GM10266 (cell line): ENCODE measurements around the gene FAR2.

ENCODE experiments used
- DNase-seq: peaks from one replicate; pipeline ENCODE4 v3.0.0; 2012; ENCODE audit errors: extremely low spot score
- CTCF ChIP-seq: IDR thresholded peaks from 2 replicates; pipeline ENCODE4 v1.5.1; 2012; ENCODE audit warnings: mild to moderate bottlenecking, low read depth; ENCODE audit not compliant: control insufficient read depth, insufficient read depth; ENCODE audit errors: missing control alignments

FAR2 gene

GRCh38 chr12:29333178-29333577 is 184.1 kb downstream of the FAR2 start:
- no peak for DNase-seq

GRCh38 chr12:29334937-29335336 is 185.9 kb downstream of the FAR2 start:
- no peak for TF ChIP-seq CTCF
- no peak for DNase-seq

More at GRCh38 chr12:29333178-29333577, 184.1 kb downstream of the FAR2 start:
- TF ChIP-seq CTCF, result no peak

DNA sequence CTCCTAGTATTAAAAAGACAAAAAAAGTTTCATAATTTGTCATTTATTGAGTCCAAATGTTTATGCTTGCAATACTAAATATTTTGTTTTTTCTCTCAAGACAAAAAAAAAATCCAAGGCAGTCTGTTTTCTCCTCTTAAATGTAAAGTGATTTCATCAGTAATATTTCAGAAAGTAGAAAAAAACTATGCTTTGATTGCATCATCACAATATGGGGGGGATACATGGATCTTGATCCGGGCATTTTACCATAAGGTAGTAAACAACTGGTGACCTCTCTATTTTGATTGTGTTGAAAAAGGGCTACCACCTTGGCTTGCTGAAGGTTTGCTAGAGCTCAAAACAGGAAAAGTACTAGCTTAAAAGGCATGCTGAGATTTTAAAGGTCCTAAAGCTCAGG is 188.2 kb downstream of the FAR2 start:
- no peak for DNase-seq
- TF ChIP-seq CTCF, result no peak

DNA sequence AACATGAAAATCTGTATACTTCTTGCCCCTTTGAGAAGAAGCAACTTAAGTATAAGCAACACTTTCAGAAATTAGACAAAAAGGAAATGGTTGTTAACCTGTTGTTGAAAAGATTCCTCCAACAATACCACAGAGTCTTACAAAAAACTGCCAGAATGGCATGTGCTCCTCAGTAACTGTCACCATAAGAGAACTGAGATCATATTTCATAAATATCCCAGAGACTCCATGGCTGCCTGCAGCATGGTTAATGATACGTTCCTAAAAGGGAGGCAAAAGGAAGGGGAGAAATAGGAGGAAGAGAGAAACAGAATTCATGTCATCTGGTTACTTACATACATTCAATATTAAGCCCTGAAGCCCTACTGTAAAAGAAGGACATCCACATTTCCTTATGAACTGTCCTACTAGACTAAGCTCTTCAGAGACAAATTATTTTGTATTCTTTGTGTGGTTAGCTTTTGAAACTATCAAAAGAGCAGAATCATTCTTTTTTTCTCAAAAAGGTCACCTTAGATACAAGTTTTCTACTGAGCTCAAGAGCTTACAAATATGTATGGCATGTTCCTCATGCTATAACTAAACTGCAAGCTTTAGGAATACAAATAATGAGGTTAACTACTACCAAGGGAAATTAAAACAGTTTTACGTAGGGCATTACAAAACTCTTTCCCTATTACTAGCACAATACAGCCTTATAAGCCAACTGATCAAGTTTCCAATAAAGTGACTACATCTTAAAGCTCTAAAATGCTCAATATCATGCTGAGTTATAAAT is 194.1 kb downstream of the FAR2 start:
- no peak for TF ChIP-seq CTCF
- DNase-seq, result no peak

- DNase-seq, result no peak
- no peak for TF ChIP-seq CTCF
These were observed 197.8 kb downstream of the FAR2 start for GRCh38 chr12:29346769-29347421.

- no peak for TF ChIP-seq CTCF
- DNase-seq, result no peak
These were observed 201.0 kb downstream of the FAR2 start for GRCh38 chr12:29350080-29350479.

GRCh38 chr12:29354954-29355353 is 205.9 kb downstream of the FAR2 start:
- no peak for TF ChIP-seq CTCF
- DNase-seq, result no peak
